Caco-2 (cell line): ENCODE measurements around the gene NRIP1. TPM values are rescaled to one million over a fixed set of nuclear protein-coding genes. Genes with fewer than 3 reads are reported as not detected.

Source experiments
- BruUV-seq: library from RNA; stranded (reverse); fragments of 400-500 nt; replicated peaks from 2 replicates; lab custom pipeline; 2021; lab: Mats Ljungman, UMichigan
- CTCF ChIA-PET: fragments of 300-600 bp; sonication (Branson Sonifier 250); formaldehyde crosslinking; loops from one replicate; lab custom pipeline; 2022; ENCODE audit warnings: antibody characterized with exemption; lab: Charles Lee
- POLR2A ChIA-PET: fragments of 300-600 bp; sonication (Branson Sonifier 250); formaldehyde crosslinking; loops from one replicate; lab custom pipeline; 2022; ENCODE audit warnings: antibody characterized with exemption; lab: Charles Lee
- DNase-seq, 2 experiments: peaks; one replicate each; pipeline versions ENCODE4 v3.0.0 to v3.0.0-alpha.2; 2020 to 2022
- H3K27me3 ChIP-seq: replicated peaks from 2 replicates; pipeline ENCODE4 v1.6.0; 2011; ENCODE audit warnings: low read length; ENCODE audit not compliant: control insufficient read depth, insufficient read depth
- H3K36me3 ChIP-seq: 2 replicates; pipeline ENCODE4 v1.5.1; 2011; ENCODE audit warnings: low read length; ENCODE audit not compliant: control insufficient read depth, insufficient read depth
- H3K4me1 ChIP-seq: fragments of 250-450 bp; sonication (Bioruptor Pico); 2 replicates; pipeline ENCODE4 v1.5.1; 2020; ENCODE audit warnings: mild to moderate bottlenecking
- H3K4me3 ChIP-seq: 2 replicates; pipeline ENCODE4 v1.5.1; 2011; ENCODE audit warnings: low read depth, mild to moderate bottlenecking, control low read depth, low read length
- H3K9me3 ChIP-seq: fragments of 250-450 bp; sonication (Bioruptor Pico); 2 replicates; pipeline ENCODE4 v1.5.1; 2020; ENCODE audit warnings: mild to moderate bottlenecking, moderate library complexity
- H3K27ac Mint-ChIP-seq: one replicate; pipeline ENCODE4 v1.8.0; 2022; ENCODE audit warnings: mixed read lengths; ENCODE audit not compliant: unreplicated experiment
- H3K27me3 Mint-ChIP-seq: one replicate; pipeline ENCODE4 v1.8.0; 2022; ENCODE audit warnings: mixed read lengths; ENCODE audit not compliant: insufficient read depth, unreplicated experiment
- H3K36me3 Mint-ChIP-seq: one replicate; pipeline ENCODE4 v1.8.0; 2022; ENCODE audit warnings: mild to moderate bottlenecking, mixed read lengths; ENCODE audit not compliant: insufficient read depth, unreplicated experiment
- H3K4me1 Mint-ChIP-seq: one replicate; pipeline ENCODE4 v1.8.0; 2022; ENCODE audit warnings: low read depth, mixed read lengths; ENCODE audit not compliant: unreplicated experiment
- H3K4me3 Mint-ChIP-seq: one replicate; pipeline ENCODE4 v1.8.0; 2022; ENCODE audit warnings: mild to moderate bottlenecking, moderate library complexity, mixed read lengths; ENCODE audit not compliant: unreplicated experiment
- H3K9me3 Mint-ChIP-seq: one replicate; pipeline ENCODE4 v1.8.0; 2022; ENCODE audit warnings: mixed read lengths; ENCODE audit not compliant: unreplicated experiment
- CTCF ChIP-seq, 2 experiments: fragments of 200-600 bp in 1 of 2; IDR thresholded peaks; 1 replicate in 1 of 2; 2 replicates in 1 of 2; pipeline versions ENCODE4 v1.5.1 to v1.8.0; 2011 to 2022; ENCODE audit warnings: antibody characterized with exemption in 1 of 2, control low read depth in 1 of 2, inconsistent platforms in 1 of 2, low read depth in 1 of 2, low read length in 1 of 2, mild to moderate bottlenecking in 1 of 2, moderate library complexity in 1 of 2; ENCODE audit not compliant: insufficient read depth in 1 of 2, severe bottlenecking in 1 of 2, unreplicated experiment in 1 of 2
- intact Hi-C: fragments of 100-400 bp; cut with micrococcal nuclease; formaldehyde crosslinking; loops from one replicate; pipeline ENCODE4 v1.10.0; 2022; ENCODE audit not compliant: unreplicated experiment
- total RNA-seq: library from RNA; stranded (reverse); gene quantifications from 2 replicates; pipeline ENCODE4 v1.2.3, GENCODE V29; 2022

NRIP1 gene
- total RNA-seq, 1 experiment from 2014 or later: 28.6 TPM

DNA sequence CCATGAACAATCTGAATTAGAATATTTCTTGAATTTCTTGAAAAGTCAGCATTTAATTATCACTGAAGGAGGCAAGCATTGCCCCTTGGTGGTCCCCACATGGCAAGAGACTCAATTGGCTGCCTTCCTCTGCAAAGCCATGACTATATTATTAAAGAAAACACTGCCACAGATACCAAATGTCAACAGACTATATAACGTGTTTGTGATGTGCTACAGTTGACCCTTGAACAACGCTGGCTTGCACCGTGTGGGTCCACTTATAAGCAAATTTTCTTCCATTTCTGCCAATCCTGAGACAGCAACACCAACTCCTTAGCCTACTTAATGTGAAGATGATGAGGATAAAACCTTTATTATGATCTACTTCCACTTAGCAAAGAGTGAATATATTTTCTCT lies 66.5 kb downstream of the NRIP1 start:
- H3K36me3 ChIP-seq: no peaks in the 10 kb centered on the region; the same call in 1 of the 2 replicates
- Mint-ChIP-seq H3K9me3 (no peaks in the 10 kb centered on the region), H3K36me3 (no peaks in the 10 kb centered on the region), H3K4me3 (no peak overlapping the region), H3K4me1 (peaks cover 14% of the 10 kb centered on the region), H3K27ac (no peak overlapping the region), H3K27me3 (no peaks in the 10 kb centered on the region)
- H3K9me3 ChIP-seq: no peaks in the 10 kb centered on the region
- DNase-seq: no peak
- no peaks in the 10 kb centered on the region for H3K4me1 ChIP-seq
- ChIA-PET CTCF (no interaction called here), POLR2A (no interaction called here)
- BruUV-seq: no TSS peak
- no peak overlapping the region for H3K4me3 ChIP-seq
- H3K27me3 ChIP-seq: no peaks in the 10 kb centered on the region
- intact Hi-C loops: no loop called here
- no peak for TF ChIP-seq CTCF (IDR thresholded peaks at IDR 0.05; ENCODE audit: insufficient read depth in 1 of 2, low read depth in 1 of 2, low read length in 1 of 2, severe bottlenecking in 1 of 2, unreplicated experiment in 1 of 2)

GRCh38 chr21:14995695-14996490 lies 68.9 kb downstream of the NRIP1 start:
- Mint-ChIP-seq H3K27me3 (no peaks in the 10 kb centered on the region), H3K4me1 (peaks cover 7% of the 10 kb centered on the region), H3K4me3 (no peak overlapping the region), H3K9me3 (no peaks in the 10 kb centered on the region), H3K27ac (no peak overlapping the region), H3K36me3 (no peaks in the 10 kb centered on the region)
- H3K4me1 ChIP-seq: no peaks in the 10 kb centered on the region
- no peak for DNase-seq
- ChIA-PET CTCF (no interaction called here), POLR2A (no interaction called here)
- no TSS peak for BruUV-seq
- H3K4me3 ChIP-seq: no peak overlapping the region
- intact Hi-C loops: no loop called here
- TF ChIP-seq CTCF (IDR thresholded peaks at IDR 0.05; ENCODE audit: insufficient read depth in 1 of 2, low read depth in 1 of 2, low read length in 1 of 2, severe bottlenecking in 1 of 2, unreplicated experiment in 1 of 2): no peak
- H3K9me3 ChIP-seq: no peaks in the 10 kb centered on the region
- H3K36me3 ChIP-seq: no peaks in the 10 kb centered on the region; the same call in 1 of the 2 replicates
- H3K27me3 ChIP-seq: no peaks in the 10 kb centered on the region

- intact Hi-C loops: no loop called here
- Mint-ChIP-seq H3K27ac (no peak overlapping the region), H3K27me3 (no peaks in the 10 kb centered on the region), H3K4me3 (no peak overlapping the region), H3K9me3 (no peaks in the 10 kb centered on the region), H3K4me1 (peaks cover 7% of the 10 kb centered on the region), H3K36me3 (no peaks in the 10 kb centered on the region)
- H3K4me1 ChIP-seq: no peaks in the 10 kb centered on the region
- CTCF ChIA-PET: no interaction called here
- H3K27me3 ChIP-seq: no peaks in the 10 kb centered on the region
- H3K36me3 ChIP-seq: no peaks in the 10 kb centered on the region; the same call in 1 of the 2 replicates
- BruUV-seq: no TSS peak
- POLR2A ChIA-PET: no interaction called here
- DNase-seq: no peak
- H3K4me3 ChIP-seq: no peak overlapping the region
- H3K9me3 ChIP-seq: no peaks in the 10 kb centered on the region
- no peak for TF ChIP-seq CTCF (IDR thresholded peaks at IDR 0.05; ENCODE audit: insufficient read depth in 1 of 2, low read depth in 1 of 2, low read length in 1 of 2, severe bottlenecking in 1 of 2, unreplicated experiment in 1 of 2)
Observed at GRCh38 chr21:14995226-14995625, 69.6 kb downstream of the NRIP1 start.
